Stimulated activated CD8-positive, alpha-beta memory T cell treated with anti-CD3 and anti-CD28 coated beads, Interleukin-2, amount 100 ng/mL, for 1 hour (primary cell): ENCODE results near the gene LRRC42.

Source experiments
- DNase-seq, 2 donors: peaks; one replicate each; pipeline ENCODE4 v3.0.0-alpha.2; 2020; ENCODE audit warnings: low read depth in 2 of 2

The LRRC42 gene

GRCh38 chr1:53946252-53947171 is at the start of gene LRRC42:
Gene LRRC42, plus strand, starts transcription at chr1:53946350. Its CDS starts 5,650 bp downstream, at chr1:53952000.
- DNase-seq, result no peak

- DNase-seq, result no peak
Measured at GRCh38 chr1:53896635-53897229, 49.4 kb upstream of the LRRC42 start.

GRCh38 chr1:53899206-53899628 is 46.9 kb upstream of the LRRC42 start:
- no peak for DNase-seq

- no peak for DNase-seq
Measured at GRCh38 chr1:53899708-53900107, 46.4 kb upstream of the LRRC42 start.

GRCh38 chr1:53902235-53903138 is 43.7 kb upstream of the LRRC42 start:
- no peak for DNase-seq

- no peak for DNase-seq
Measured at GRCh38 chr1:53905509-53905908, 40.6 kb upstream of the LRRC42 start.

- DNase-seq, result no peak
Measured at GRCh38 chr1:53906121-53906520, 40.0 kb upstream of the LRRC42 start.

GRCh38 chr1:53909946-53910345 is 36.2 kb upstream of the LRRC42 start:
- no peak for DNase-seq

- DNase-seq, result no peak
Measured at GRCh38 chr1:53911442-53911841, 34.7 kb upstream of the LRRC42 start.

GRCh38 chr1:53913352-53914033 is 32.7 kb upstream of the LRRC42 start:
- no peak for DNase-seq

GRCh38 chr1:53918343-53918742 is 27.8 kb upstream of the LRRC42 start:
- no peak for DNase-seq

- DNase-seq, result no peak
Measured at GRCh38 chr1:53919675-53920066, 26.5 kb upstream of the LRRC42 start.

- no peak for DNase-seq
Measured at GRCh38 chr1:53927376-53927881, 18.7 kb upstream of the LRRC42 start.

GRCh38 chr1:53929246-53929960 is 16.7 kb upstream of the LRRC42 start:
- no peak for DNase-seq

- no peak for DNase-seq
Measured at GRCh38 chr1:53930932-53931331, 15.2 kb upstream of the LRRC42 start.

- DNase-seq, result no peak
Measured at GRCh38 chr1:53931523-53931922, 14.6 kb upstream of the LRRC42 start.

- no peak for DNase-seq
Measured at GRCh38 chr1:53934170-53934765, 11.9 kb upstream of the LRRC42 start.

GRCh38 chr1:53936430-53936829 is 9.7 kb upstream of the LRRC42 start:
- no peak for DNase-seq

- DNase-seq, result no peak
Measured at GRCh38 chr1:53938136-53938830, 7.9 kb upstream of the LRRC42 start.
